GM19463 (cell line): ENCODE measurements around the gene CLDN18.

ENCODE experiments used
- ATAC-seq: cut with Tn5 transposase; IDR thresholded peaks from one replicate; pipeline ENCODE4 v1.9.1; 2021; ENCODE audit warnings: mild to moderate bottlenecking, moderate library complexity; ENCODE audit not compliant: unreplicated experiment

Gene CLDN18

GRCh38 chr3:138023754-138024153 is 13.8 kb downstream of the CLDN18 start:
- ATAC-seq: no peak

GRCh38 chr3:138025553-138025952 is 15.6 kb downstream of the CLDN18 start:
- ATAC-seq: no peak

GRCh38 chr3:138027821-138028220 is 17.9 kb downstream of the CLDN18 start:
- no peak for ATAC-seq

DNA sequence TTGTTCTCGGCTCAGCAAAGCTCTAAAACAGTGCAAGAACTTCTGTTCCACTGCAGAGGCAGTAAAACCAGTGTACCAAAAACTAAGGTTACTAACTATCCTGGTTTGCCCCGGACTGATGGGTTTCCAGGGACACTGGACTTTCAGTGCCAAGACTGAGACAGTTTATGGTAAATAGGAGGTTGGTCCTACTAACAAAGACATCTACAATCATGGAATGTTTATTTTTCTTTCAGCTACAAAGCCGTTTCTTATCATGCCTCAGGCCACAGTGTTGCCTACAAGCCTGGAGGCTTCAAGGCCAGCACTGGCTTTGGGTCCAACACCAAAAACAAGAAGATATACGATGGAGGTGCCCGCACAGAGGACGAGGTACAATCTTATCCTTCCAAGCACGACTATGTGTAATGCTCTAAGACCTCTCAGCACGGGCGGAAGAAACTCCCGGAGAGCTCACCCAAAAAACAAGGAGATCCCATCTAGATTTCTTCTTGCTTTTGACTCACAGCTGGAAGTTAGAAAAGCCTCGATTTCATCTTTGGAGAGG is 20.8 kb downstream of the CLDN18 start:
- no peak for ATAC-seq

- ATAC-seq: no peak
Observed at GRCh38 chr3:138031536-138031935, 21.6 kb downstream of the CLDN18 start.

DNA sequence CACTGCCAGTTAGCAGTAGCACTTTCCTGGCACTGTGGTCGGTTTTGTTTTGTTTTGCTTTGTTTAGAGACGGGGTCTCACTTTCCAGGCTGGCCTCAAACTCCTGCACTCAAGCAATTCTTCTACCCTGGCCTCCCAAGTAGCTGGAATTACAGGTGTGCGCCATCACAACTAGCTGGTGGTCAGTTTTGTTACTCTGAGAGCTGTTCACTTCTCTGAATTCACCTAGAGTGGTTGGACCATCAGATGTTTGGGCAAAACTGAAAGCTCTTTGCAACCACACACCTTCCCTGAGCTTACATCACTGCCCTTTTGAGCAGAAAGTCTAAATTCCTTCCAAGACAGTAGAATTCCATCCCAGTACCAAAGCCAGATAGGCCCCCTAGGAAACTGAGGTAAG is 22.6 kb downstream of the CLDN18 start:
- no peak for ATAC-seq

- no peak for ATAC-seq
Observed at GRCh38 chr3:138033202-138033691, 23.3 kb downstream of the CLDN18 start.

GRCh38 chr3:138034918-138035317 is 25.0 kb downstream of the CLDN18 start:
- no peak for ATAC-seq

DNA sequence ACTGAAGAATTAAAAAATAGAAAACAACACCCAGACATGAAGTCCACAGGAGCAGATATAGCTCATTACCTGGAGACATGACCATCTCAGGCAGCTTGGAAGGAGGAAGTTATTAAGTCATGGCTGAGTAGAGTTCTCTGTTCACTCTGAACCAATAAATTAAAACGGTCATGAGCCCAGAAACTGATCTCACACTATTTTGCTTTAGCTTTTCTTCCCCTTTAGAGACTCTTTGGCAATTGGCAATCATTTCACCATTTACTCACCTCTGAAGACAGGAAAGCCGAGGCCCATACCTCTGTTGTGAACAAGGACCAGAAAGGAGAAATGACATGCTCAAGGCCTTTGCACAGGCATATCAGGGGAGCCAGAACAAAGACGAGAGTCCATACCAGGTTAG is 26.6 kb downstream of the CLDN18 start:
- no peak for ATAC-seq

- no peak for ATAC-seq
Observed at GRCh38 chr3:138038725-138039462, 28.9 kb downstream of the CLDN18 start.

DNA sequence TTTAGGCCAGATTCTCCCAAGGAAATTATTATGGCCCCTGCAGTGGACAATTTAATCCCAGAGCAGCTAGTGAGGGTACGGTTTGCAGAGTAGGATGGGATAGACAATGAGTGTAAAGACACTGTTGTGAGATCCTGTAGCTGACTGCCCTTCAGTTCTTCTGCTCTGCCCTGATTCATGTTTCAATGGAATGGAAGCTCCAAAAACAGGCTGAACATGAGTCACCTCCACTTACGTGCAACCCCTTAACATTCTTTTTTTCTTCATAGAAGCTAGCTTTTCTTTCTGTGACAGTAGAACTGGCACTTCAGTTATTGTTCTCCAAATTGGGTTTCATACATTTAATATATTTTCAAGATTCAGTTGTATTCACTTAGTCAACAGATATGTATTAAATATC is 32.1 kb downstream of the CLDN18 start:
- ATAC-seq: no peak

GRCh38 chr3:138043266-138044029 is 33.5 kb downstream of the CLDN18 start:
- ATAC-seq: no peak

DNA sequence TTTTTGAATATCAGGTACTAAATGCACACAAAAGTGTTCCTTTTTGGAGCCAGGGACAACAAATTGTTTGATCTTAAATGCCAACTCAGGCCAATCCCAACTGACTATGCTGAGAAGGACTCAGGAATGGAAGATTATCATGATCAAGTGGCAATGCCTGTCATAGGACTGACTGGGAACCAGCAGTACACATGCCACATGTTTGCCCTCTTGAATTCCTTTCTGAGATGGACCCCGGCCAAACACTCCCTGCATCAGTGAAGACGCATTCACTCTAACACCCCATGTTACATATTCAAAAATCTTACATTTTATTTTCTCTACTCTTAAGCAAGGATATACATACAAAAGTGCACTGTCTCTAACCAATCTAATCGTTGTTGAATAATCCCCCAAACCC is 36.1 kb downstream of the CLDN18 start:
- ATAC-seq: no peak

DNA sequence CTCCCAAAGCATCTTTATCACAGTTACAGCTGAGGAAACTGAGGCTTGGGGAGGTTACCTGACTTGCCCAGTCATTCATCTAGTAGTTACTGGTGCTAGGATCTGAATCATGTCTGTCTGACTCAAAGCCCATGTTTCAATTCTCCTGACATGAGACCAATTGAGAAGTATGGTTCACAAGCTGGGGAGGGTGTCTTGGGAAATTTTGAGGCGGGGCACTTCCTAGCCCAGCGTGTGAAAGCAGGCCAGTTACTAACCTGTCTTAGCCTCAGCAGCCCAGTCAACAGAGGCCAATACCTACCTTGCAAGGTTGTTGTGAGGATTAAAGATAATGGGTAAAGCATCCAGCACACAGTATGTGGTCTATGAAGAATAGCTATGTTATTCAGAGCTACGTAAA is 37.0 kb downstream of the CLDN18 start:
- peak; percentile 78 for ATAC-seq

GRCh38 chr3:138047596-138048158 is 37.7 kb downstream of the CLDN18 start:
- no peak for ATAC-seq

DNA sequence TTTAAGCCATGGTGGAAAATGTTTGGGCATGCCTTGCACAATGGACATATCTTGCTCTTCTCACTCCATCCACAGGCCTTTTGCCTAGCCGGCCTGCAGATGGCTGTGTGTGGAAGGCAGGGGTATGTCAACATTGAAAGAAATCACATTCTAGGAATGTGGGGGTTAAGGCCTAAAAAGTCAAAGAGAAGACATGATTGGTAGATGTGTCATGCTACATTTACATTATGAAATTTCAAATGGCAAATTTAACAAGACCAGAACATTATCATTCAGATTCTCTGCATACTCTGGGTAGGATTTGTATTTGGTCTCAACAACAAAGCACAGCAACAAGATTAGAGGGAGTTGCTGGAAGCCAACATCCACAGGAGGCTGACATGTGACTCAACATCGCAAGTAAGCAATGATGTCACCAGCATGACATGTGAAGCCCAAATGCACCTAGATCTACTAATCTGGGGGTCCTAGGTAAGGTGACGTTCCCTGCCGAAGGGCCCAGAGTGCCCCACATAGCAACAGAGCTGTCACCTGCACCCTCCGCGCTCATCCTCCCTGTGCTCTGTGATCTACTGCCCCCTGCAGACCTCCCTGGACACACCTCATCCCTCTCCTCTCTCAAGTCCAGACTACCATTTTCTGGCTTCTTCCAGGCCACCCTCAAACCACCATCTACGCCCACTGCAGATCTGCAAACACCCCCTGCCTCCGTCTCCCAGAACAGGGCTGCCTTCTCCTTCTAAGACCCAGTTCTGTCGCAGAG is 39.4 kb downstream of the CLDN18 start:
- ATAC-seq: no peak

DNA sequence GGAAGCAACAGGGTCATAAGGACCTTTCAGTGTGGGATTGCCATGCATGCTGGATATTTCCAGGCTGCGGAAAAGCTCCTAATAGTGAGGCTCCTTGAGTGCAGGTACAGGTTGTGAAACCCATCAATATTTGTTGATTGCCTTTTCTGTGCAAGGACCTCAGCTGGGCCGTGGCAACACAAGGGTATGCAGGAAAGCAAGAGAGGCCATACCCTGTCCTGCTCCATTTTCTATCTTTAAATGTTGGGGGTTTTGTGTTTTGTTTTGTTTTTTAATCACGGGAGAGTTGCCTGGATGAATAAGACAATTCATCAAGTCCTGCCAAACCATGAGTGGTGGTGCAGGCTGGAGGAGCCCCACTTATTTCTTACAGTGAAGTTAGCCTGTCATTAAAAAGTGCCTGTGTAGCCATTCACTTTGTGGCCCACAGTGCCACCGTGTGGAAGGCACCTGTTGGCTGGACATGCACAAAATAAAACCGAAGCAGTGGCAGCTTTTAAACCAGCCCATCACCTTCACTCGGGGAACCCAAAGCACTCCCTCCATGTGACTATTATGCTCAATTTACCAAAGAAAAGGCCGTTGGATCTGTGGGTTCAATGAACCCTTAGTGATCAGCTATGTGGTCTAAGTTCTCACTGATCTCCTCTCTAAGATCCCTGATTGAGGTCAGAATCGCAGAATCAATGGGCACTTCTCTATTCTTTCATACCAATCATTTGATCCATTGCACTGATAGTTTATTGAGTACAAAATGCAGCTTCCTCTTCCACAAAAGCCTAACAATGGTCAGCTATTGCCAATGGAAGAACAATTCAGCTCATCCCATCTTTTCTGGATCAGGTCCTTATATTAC is 42.2 kb downstream of the CLDN18 start:
- ATAC-seq: peak; percentile 89

DNA sequence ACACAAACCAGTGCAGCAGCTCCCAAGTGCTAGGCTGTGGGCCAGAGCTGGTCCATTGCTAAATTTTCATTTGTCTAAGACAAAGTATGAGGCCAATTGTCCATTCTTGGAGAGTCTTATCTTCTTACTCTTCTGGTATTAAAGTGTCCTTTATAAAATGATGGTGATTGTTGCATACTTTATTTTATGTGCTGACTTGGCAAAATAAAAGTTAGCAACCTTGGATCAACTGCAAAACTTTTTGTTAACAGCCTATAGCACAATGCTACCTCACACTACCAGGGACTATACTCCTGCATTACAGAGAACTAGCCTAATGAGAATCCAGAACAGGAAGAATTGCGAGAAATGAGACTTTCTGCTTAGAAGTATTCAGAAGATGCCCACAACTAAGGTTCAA is 44.1 kb downstream of the CLDN18 start:
- ATAC-seq: no peak

DNA sequence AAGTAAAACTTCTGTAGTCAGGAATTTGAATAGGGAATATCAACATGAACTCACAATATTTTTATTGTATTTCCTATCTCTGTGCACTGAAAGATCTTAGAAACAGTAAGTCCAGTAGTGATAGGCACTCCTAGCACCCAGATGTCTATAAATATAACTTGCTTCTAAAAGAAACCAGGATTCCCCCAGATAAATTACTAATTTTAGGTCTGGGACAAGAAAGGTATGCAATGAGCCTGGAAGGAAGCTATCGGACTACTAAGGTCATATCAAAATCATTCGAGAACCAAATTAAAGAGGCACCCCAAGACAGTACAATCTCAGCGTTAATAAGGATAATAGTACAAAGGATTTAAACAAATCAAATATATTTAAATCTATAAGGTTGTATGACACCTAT is 47.4 kb downstream of the CLDN18 start:
- no peak for ATAC-seq

DNA sequence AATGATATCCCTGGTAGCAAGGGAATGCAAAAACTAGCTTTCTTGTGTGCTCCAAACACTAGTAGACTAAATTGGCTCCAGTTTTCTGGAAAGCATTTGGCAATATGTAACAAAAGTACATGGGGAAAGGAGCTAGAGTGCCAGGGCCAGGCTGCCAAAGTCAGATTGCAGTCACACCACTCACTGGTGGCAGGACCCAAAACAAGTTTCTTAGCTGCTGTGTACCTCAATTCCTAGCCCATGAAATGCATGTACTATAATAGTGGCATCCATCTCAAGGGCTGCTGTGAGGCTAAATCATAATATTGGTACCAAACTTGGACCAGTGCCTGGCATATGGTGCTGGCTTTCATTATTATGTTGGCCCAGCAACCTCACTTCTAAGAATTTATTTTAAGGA is 49.3 kb downstream of the CLDN18 start:
- no peak for ATAC-seq
